Measurements from ENCODE around the gene MEI1.
A peak's percentile ranks its signal among the peaks of the same experiment; 100 is the strongest.
"Not testable (repeated sequence)": the region's sequence is repeated elsewhere in the genome, so short reads cannot be mapped to it uniquely, and the experiment has no call there.

The MEI1 gene

GRCh38 chr22:41663594-41663993 is 35.7 kb upstream of the MEI1 start:
- not testable (repeated sequence) for H2AK5ac ChIP-seq (ENCODE audit: low read length); H2BK120ac ChIP-seq (ENCODE audit: insufficient read depth, low read length, poor library complexity); H3K9ac ChIP-seq (ENCODE audit: low read length); H3K4me2 ChIP-seq (ENCODE audit: low read length); H2AFZ ChIP-seq (ENCODE audit: insufficient read depth, low read length, poor library complexity); H3K79me1 ChIP-seq (ENCODE audit: low read length); H4K91ac ChIP-seq (ENCODE audit: low read depth, low read length); H3K27ac ChIP-seq (ENCODE audit: low read depth, low read length); H3K4ac ChIP-seq (ENCODE audit: low read depth, low read length); H3K23ac ChIP-seq (ENCODE audit: low read length); H2BK12ac ChIP-seq (ENCODE audit: low read length); H3K18ac ChIP-seq (ENCODE audit: low read length); H4K8ac ChIP-seq (ENCODE audit: low read depth, low read length); H3K4me3 ChIP-seq (ENCODE audit: low read depth, low read length); H2BK5ac ChIP-seq (ENCODE audit: low read depth, low read length, poor library complexity); H3K27me3 ChIP-seq (ENCODE audit: insufficient read depth, low read length); H3K79me2 ChIP-seq (ENCODE audit: control insufficient read depth, insufficient read depth, low read length, poor library complexity); H3K9me3 ChIP-seq (ENCODE audit: insufficient read depth, low read depth, low read length); H4K12ac ChIP-seq (ENCODE audit: low read depth, low read length); H3K14ac ChIP-seq (ENCODE audit: low read length); DNase-seq
- no CpG with 5 or more reads among the region's 9 CpGs for WGBS (ENCODE audit: extremely low coverage, insufficient coverage, insufficient read length)
- Histone ChIP-seq H3K36me3 (ENCODE audit: control insufficient read depth in 1 of 2, insufficient read depth in 2 of 2, low read length in 2 of 2) (peaks cover 32 to 52% of the 10 kb centered on the region in 2 experiments), H3K4me1 (ENCODE audit: control insufficient read depth in 1 of 2, insufficient read depth in 2 of 2, low read length in 2 of 2) (peaks cover 2 to 10% of the 10 kb centered on the region in 2 experiments)

DNA sequence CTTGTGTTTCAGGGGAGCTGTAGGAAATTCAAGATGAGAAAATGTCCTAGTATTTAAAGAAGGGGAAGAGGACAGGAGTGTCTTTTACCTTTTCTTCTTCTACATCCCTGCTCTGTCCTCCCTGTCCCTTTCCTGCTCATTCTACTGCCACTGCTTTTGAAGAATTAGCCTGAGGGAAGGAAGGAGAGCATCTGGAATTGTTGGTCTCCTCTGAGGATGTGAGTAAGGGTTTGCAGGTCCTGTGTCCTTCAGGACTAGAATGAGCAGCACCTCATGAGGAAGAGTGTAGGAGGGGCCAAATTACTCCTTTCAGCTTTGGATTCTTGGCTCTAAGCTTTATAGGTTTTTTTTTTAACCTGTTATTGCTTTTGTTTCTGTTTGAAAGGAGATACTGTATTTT is 34.8 kb upstream of the MEI1 start:
- Histone ChIP-seq H4K12ac (ENCODE audit: low read depth, low read length) (no peak overlapping the region), H4K91ac (ENCODE audit: low read depth, low read length) (no peak overlapping the region), H2AFZ (ENCODE audit: insufficient read depth, low read length, poor library complexity) (no peak overlapping the region), H3K23ac (ENCODE audit: low read length) (no peak overlapping the region), H3K36me3 (ENCODE audit: control insufficient read depth in 1 of 2, insufficient read depth in 2 of 2, low read length in 2 of 2) (peaks cover 23 to 43% of the 10 kb centered on the region in 2 experiments), H2BK5ac (ENCODE audit: low read depth, low read length, poor library complexity) (no peak overlapping the region), H3K9me3 (ENCODE audit: insufficient read depth, low read depth, low read length) (peaks cover 1% of the 10 kb centered on the region), H3K4me3 (ENCODE audit: low read depth, low read length) (no peak overlapping the region), H3K14ac (ENCODE audit: low read length) (no peak overlapping the region), H3K27me3 (ENCODE audit: insufficient read depth, low read length) (no peaks in the 10 kb centered on the region), H3K4me1 (ENCODE audit: control insufficient read depth in 1 of 2, insufficient read depth in 2 of 2, low read length in 2 of 2) (peaks cover 2 to 10% of the 10 kb centered on the region in 2 experiments), H3K27ac (ENCODE audit: low read depth, low read length) (no peak overlapping the region), H3K18ac (ENCODE audit: low read length) (no peak overlapping the region), H2AK5ac (ENCODE audit: low read length) (no peak overlapping the region), H3K79me1 (ENCODE audit: low read length) (peaks cover 5% of the 10 kb centered on the region), H3K79me2 (ENCODE audit: control insufficient read depth, insufficient read depth, low read length, poor library complexity) (no peaks in the 10 kb centered on the region), H4K8ac (ENCODE audit: low read depth, low read length) (no peak overlapping the region), H3K4me2 (ENCODE audit: low read length) (no peak overlapping the region), H3K9ac (ENCODE audit: low read length) (no peak overlapping the region), H2BK12ac (ENCODE audit: low read length) (no peak overlapping the region), H3K4ac (ENCODE audit: low read depth, low read length) (no peak overlapping the region), H2BK120ac (ENCODE audit: insufficient read depth, low read length, poor library complexity) (no peak overlapping the region)
- DNase-seq, result peak in 1 of 2 donors; percentile 57

DNA sequence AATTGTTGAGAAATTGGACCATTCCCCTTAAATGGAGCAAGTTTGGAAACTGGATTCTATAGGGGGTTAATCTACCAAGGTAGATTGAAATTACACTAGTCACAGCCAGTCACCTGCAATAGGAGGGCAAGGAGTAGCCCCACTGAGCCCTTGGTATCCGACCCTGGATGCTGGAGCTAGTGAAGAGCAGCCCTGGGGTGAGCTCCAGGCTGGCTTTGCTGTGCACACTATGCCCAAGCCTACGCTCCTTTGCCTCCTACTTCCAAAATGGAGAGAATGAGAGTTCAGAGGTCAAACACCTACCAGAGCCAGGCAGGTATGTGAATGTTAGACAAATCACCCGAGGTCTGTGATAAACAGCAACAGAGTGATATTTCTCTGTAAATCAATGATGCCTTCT is 34.4 kb upstream of the MEI1 start:
- Histone ChIP-seq H3K9ac (ENCODE audit: low read length) (peak overlapping the region; percentile 70), H2AFZ (ENCODE audit: insufficient read depth, low read length, poor library complexity) (no peak overlapping the region), H2BK5ac (ENCODE audit: low read depth, low read length, poor library complexity) (no peak overlapping the region), H3K18ac (ENCODE audit: low read length) (no peak overlapping the region), H3K27ac (ENCODE audit: low read depth, low read length) (no peak overlapping the region), H3K36me3 (ENCODE audit: control insufficient read depth in 1 of 2, insufficient read depth in 2 of 2, low read length in 2 of 2) (peaks cover 19 to 39% of the 10 kb centered on the region in 2 experiments), H3K4me3 (ENCODE audit: low read depth, low read length) (no peak overlapping the region), H4K12ac (ENCODE audit: low read depth, low read length) (no peak overlapping the region), H2BK120ac (ENCODE audit: insufficient read depth, low read length, poor library complexity) (no peak overlapping the region), H4K91ac (ENCODE audit: low read depth, low read length) (no peak overlapping the region), H4K8ac (ENCODE audit: low read depth, low read length) (no peak overlapping the region), H2BK12ac (ENCODE audit: low read length) (no peak overlapping the region), H3K4me1 (ENCODE audit: control insufficient read depth in 1 of 2, insufficient read depth in 2 of 2, low read length in 2 of 2) (peaks cover 2 to 10% of the 10 kb centered on the region in 2 experiments), H3K79me2 (ENCODE audit: control insufficient read depth, insufficient read depth, low read length, poor library complexity) (no peaks in the 10 kb centered on the region), H2AK5ac (ENCODE audit: low read length) (no peak overlapping the region), H3K4me2 (ENCODE audit: low read length) (no peak overlapping the region), H3K23ac (ENCODE audit: low read length) (no peak overlapping the region), H3K79me1 (ENCODE audit: low read length) (peaks cover 5% of the 10 kb centered on the region), H3K4ac (ENCODE audit: low read depth, low read length) (no peak overlapping the region), H3K27me3 (ENCODE audit: insufficient read depth, low read length) (no peaks in the 10 kb centered on the region), H3K9me3 (ENCODE audit: insufficient read depth, low read depth, low read length) (peaks cover under 1% of the 10 kb centered on the region), H3K14ac (ENCODE audit: low read length) (no peak overlapping the region)
- DNase-seq, result no peak
- WGBS (ENCODE audit: extremely low coverage, insufficient coverage, insufficient read length), result no CpG with 5 or more reads among the region's 3 CpGs

DNA sequence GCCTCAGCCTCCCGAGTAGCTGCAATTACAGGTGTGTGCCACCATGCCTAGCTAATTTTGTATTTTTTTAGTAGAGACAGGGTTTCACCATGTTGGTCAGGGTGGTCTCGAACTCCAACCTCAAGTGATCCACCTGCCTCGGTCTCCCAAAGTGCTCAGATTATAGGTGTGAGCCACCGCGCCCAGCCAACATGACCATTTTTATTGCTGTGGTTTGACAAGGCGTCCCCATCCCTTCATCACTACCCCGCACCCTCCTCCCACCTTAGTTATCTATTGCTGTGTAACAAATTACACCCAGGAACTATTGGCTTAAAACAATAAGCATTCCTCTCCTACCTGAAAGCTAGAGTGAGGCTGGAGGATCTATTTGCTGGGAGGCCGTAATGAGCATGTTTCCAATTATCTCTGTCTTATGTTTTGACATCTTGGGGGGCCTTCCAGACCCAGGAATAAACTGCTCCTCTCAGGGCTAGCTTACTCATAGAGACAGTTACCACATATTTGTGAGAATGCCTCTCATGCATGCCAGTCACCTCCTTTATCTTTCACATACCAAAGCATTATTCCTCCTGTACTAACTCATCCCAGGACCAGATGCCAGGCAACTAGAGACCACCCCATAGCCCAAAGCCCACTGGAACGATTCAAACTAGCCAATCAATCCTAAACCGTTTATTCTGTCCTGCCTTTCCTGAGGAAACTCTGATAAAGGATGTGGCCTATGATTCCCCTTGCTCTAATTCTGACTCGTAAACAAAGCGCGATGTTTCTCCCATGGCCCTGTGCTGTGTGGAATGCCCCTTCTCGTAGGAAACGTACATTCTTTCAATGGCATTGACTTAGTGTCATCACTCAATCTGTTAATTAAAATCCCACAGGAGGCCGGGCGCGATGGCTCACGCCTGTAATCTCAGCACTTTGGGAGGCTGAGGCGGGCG is 30.1 kb upstream of the MEI1 start:
- H3K27ac ChIP-seq (ENCODE audit: low read depth, low read length), result no peak overlapping the region
- WGBS (ENCODE audit: extremely low coverage, insufficient coverage, insufficient read length), result no CpG with 5 or more reads among the region's 21 CpGs
- H2AFZ ChIP-seq (ENCODE audit: insufficient read depth, low read length, poor library complexity), result no peak overlapping the region
- no peak overlapping the region for H2BK12ac ChIP-seq (ENCODE audit: low read length)
- no peak overlapping the region for H3K14ac ChIP-seq (ENCODE audit: low read length)
- H2BK5ac ChIP-seq (ENCODE audit: low read depth, low read length, poor library complexity), result no peak overlapping the region
- H3K4me2 ChIP-seq (ENCODE audit: low read length), result no peak overlapping the region
- no peak overlapping the region for H3K4ac ChIP-seq (ENCODE audit: low read depth, low read length)
- H3K36me3 ChIP-seq (ENCODE audit: control insufficient read depth in 1 of 2, insufficient read depth in 2 of 2, low read length in 2 of 2), result peaks cover 4 to 13% of the 10 kb centered on the region in 2 experiments
- H3K4me1 ChIP-seq (ENCODE audit: control insufficient read depth in 1 of 2, insufficient read depth in 2 of 2, low read length in 2 of 2), result peaks cover 2 to 10% of the 10 kb centered on the region in 2 experiments
- no peak overlapping the region for H2AK5ac ChIP-seq (ENCODE audit: low read length)
- no peak overlapping the region for H3K23ac ChIP-seq (ENCODE audit: low read length)
- no peak overlapping the region for H2BK120ac ChIP-seq (ENCODE audit: insufficient read depth, low read length, poor library complexity)
- H3K18ac ChIP-seq (ENCODE audit: low read length), result no peak overlapping the region
- H4K91ac ChIP-seq (ENCODE audit: low read depth, low read length), result no peak overlapping the region
- peaks cover 2% of the 10 kb centered on the region for H3K79me2 ChIP-seq (ENCODE audit: control insufficient read depth, insufficient read depth, low read length, poor library complexity)
- H3K4me3 ChIP-seq (ENCODE audit: low read depth, low read length), result no peak overlapping the region
- H3K27me3 ChIP-seq (ENCODE audit: insufficient read depth, low read length), result no peaks in the 10 kb centered on the region
- H4K8ac ChIP-seq (ENCODE audit: low read depth, low read length), result no peak overlapping the region
- peak; percentile 76 to 77 for DNase-seq
- no peaks in the 10 kb centered on the region for H3K9me3 ChIP-seq (ENCODE audit: insufficient read depth, low read depth, low read length)
- no peak overlapping the region for H3K9ac ChIP-seq (ENCODE audit: low read length)
- no peak overlapping the region for H4K12ac ChIP-seq (ENCODE audit: low read depth, low read length)
- H3K79me1 ChIP-seq (ENCODE audit: low read length), result peaks cover 5% of the 10 kb centered on the region
